ENCODE measurements around the gene ATG9A.

DNA sequence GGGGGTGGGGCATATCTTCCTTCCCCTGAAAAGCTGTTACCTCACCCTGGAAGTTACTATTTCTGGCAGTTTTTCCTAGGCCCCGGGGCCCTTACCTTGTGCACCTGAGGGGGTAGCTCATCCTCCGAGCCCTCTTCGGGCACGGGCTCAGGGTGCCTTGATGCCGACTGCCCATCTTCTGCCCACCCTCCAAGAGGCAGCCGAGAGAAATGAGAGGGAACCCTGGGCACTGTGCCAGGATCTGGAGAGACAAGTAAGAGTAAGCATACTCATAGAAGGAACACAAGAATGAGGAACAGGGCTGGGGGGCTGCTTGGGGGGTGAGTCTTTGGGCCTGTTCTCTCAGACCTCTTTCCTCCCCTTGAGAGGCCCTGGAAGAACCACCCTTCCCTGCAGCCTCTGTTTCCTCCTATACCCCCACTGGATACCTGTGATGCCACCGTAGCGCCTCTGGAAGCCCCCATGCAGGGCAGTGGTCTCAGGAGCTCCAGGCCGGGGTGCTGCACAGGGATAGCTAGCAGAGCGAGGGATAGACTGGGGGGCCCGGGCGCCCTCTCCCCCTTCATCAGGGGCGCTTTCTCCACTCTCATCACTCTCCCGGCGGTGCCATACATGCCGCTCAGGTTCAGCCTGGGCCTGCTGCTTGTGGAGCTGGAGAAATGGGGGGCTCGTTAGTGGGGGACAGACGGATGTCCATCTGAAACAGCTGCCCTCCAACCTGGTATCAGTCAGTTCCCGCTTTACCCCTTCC lies 8.6 kb downstream of the ATG9A start:
- TF ChIP-seq CTCF (IDR thresholded peaks at IDR 0.05) = no peak
- TF ChIP-seq POLR2A (IDR thresholded peaks at IDR 0.05) = no peak
- no peak for TF ChIP-seq POLR2AphosphoS5 (IDR thresholded peaks at IDR 0.05)
